ENCODE results near the gene ARL8A.

Gene ARL8A

DNA sequence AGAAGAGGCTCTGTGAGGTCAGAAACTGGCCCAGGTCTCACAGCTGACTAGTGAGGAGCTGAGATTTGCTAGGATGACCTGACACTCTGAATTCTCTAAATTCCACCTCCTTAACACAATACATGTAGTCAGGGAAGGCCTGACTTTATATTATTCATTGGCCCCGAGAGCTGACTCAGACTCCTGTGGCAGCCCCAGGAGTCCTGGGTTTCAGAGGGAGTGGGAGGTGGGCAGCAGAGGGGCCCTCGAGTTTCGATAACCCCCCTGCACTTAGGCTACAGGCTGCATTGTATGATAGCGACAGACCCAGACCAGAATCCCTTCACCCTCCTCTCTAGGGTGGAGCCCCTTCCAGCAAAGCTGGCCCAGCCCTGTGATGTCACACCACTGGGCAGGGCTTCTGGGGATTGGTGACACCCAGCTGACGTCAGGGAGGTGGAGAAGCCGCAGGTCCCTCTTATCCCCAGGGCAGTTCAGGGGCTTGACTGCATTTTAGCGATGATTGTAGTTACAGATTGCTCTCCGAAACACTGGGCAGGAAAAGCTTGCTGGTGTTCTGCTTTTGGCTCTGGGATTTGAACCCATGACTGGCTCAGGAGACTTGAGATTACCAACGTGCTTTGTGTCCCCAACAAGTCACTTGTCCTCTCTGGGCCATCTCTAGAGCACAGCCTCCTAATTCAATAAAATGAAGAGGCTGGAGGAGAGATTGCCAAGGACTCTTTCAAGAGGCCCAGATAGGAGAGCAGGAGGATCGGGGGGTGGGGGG lies 38.8 kb downstream of the ARL8A start:
- in situ Hi-C loops (cut with HindIII; ENCODE audit: low pct_ligation_motif_present, low pct_unique_long_range_greater_than_20kb, low sequenced_read_pairs), result no loop called here
- peak; percentile 89 for DNase-seq

GRCh38 chr1:202104073-202104472 lies 40.5 kb downstream of the ARL8A start:
- in situ Hi-C loops (cut with HindIII; ENCODE audit: low pct_ligation_motif_present, low pct_unique_long_range_greater_than_20kb, low sequenced_read_pairs), result no loop called here
- DNase-seq, result no peak

GRCh38 chr1:202101184-202101583 lies 43.4 kb downstream of the ARL8A start:
- in situ Hi-C loops (cut with HindIII; ENCODE audit: low pct_ligation_motif_present, low pct_unique_long_range_greater_than_20kb, low sequenced_read_pairs), result no loop called here
- DNase-seq, result peak; percentile 10

DNA sequence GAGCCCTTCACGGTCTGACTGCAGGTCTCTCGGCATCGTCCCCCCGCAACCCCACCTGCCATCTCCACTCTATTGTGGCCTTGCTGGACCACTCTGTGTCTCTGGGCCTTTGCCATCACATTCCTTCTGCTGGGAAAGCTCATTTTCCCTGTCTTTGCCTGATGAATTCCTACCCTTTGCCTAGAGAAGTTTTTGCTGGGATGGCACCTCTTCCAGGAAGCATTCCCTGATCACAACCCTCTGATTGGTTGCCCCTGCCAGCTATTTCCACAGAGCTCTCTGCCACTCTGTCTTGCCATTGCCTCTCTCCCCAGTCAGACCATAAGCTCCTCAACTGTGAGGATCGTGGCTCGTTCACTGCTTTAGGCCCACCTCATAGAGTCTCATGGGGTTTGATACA lies 50.7 kb downstream of the ARL8A start:
- in situ Hi-C loops (cut with HindIII; ENCODE audit: low pct_ligation_motif_present, low pct_unique_long_range_greater_than_20kb, low sequenced_read_pairs), result no loop called here

DNA sequence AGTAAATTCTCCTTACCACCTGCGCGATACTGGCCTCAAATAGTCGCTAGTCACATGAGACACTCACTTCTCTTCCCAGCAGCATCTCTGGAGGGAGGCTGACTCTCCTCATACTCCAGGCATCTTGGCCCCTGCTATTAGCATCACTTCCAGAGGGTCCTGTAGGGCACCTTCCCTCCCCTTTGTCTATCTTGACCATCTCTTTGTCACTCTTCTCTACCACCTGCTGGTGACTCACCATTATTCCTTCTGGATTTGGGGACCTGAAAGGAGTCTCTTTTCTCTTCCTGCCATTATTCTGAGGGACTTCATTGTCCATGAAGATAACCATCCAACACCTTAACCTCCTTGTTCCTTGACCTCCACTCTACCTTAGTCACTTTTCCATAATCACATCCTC lies 53.5 kb downstream of the ARL8A start:
- in situ Hi-C loops (cut with HindIII; ENCODE audit: low pct_ligation_motif_present, low pct_unique_long_range_greater_than_20kb, low sequenced_read_pairs), result no loop called here
- DNase-seq, result no peak

More for the DNA sequence above, 50.7 kb downstream of the ARL8A start:
- DNase-seq, result no peak

GRCh38 chr1:202088206-202088605 lies 56.3 kb downstream of the ARL8A start:
- no peak for DNase-seq
- in situ Hi-C loops (cut with HindIII; ENCODE audit: low pct_ligation_motif_present, low pct_unique_long_range_greater_than_20kb, low sequenced_read_pairs), result no loop called here

DNA sequence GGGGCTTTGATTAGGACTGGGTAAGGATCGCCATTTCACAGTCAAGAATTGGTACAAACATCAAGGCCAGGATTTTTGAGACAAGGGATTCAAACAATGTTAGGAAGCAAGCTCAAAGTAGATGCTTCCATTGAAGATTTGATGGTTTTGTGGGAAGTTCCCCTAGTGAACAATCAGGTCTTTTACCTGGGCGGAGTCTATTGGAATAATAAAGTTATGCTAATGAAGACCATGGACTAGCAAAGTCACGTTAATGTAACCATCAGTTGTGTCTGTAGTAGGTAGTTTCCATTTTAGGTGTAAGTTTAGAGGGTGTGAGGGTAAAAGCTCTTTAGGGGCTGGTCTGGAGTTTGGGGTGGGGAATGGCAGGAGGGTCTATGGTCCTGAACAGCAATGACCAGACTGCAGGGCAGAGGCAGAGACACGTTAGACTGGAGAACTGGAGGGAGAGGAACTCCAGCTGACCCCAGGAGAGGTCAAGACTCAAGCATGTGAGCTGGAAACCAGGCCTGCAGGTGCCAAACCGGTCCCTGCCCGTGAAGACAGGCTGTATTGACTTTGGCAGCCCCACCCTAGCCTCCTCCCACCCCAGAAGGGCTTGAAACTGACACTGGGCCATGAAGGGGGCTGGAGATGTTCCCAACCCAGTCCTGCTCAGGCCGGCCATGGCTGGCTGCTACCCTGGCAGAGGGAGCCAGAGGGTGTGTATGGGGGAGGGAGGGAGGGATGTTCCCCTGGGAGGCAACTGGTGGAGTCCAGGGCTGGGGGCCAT lies 57.8 kb downstream of the ARL8A start:
- no peak for DNase-seq
- in situ Hi-C loops (cut with HindIII; ENCODE audit: low pct_ligation_motif_present, low pct_unique_long_range_greater_than_20kb, low sequenced_read_pairs), result no loop called here

DNA sequence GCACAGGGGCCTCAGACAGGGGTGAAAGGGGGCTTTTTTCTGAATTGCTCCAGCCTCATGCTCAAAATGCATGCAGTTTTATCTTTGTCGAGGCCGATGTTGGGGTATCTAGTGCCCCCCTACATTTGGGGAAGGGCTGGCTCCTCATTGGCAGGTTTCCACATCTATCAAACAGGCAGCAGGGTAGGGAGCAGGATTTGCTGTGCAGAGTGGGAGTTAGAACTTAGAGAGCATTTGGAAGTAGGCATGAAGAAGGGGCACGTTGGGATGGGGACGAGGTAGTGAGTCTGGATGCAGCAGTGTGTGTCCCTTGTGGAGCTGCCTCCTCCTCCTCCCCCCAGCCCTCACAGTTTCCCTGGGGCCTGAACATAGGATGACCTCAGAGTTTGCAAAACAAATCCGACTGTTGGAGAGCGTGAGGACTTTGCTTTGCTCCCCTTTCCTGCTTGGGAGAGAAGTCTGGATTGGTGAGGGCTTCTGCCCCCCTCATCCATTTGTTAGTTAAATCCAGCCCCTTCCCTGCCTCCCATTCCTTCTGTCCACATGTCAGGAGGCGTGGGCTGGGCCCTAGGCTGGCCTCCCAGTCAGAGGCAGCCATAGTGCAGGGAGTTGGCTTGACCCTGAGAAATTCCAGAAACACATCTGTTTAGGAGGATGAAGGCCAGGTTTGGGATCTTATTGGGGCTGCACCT lies 58.7 kb downstream of the ARL8A start:
- DNase-seq, result no peak
- in situ Hi-C loops (cut with HindIII; ENCODE audit: low pct_ligation_motif_present, low pct_unique_long_range_greater_than_20kb, low sequenced_read_pairs), result no loop called here

- in situ Hi-C loops (cut with HindIII; ENCODE audit: low pct_ligation_motif_present, low pct_unique_long_range_greater_than_20kb, low sequenced_read_pairs), result no loop called here
- no peak for DNase-seq
These were observed 59.5 kb downstream of the ARL8A start for GRCh38 chr1:202084791-202085681.
